Measurements from ENCODE around the gene TMEM86B.
"Not testable (repeated sequence)": the region's sequence is repeated elsewhere in the genome, so short reads cannot be mapped to it uniquely, and the experiment has no call there.

Gene TMEM86B

GRCh38 chr19:55241143-55241934, 12.8 kb upstream of the TMEM86B start:
- FAIRE-seq = no peak

GRCh38 chr19:55240713-55241020, 12.1 kb upstream of the TMEM86B start:
- FAIRE-seq = no peak

DNA sequence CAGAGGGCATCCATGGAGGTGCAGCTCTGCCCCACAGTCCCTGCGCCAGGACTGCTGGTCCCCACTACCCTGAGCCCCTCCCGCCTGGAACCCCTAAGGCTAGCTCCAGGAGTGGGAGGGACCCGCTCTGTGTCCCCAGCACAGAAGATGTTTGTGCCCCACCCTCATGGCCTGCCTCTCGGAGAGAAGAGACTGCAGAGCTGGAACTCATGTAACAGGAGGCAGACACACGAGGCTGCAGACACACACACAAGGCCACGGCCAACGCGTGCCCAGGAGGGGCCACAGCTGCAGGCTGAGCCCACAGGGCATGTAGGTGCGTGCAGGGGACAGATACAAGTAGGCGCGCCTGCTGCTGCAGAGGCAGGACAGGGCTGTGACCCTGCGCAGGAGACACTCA, 10.4 kb upstream of the TMEM86B start:
- no peak for FAIRE-seq

DNA sequence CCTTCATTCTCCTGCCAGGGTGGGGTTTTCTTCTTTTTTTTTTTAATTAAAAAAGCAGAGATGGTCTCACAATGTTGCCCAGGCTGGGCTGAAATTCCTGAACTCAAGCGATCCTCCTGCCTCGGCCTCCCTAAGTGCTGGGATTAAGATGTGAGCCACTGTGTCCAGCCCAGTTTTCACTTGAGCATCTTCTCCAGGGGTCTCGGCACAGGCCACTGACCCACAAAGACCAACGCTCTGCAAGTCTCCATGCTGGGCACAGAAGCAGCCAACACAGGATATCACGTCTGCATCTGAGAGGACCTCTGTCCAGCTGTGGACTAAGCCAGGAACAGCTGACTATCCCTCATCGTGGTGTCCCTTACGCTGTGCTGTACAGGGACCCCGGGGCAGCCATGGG, 9.5 kb upstream of the TMEM86B start:
- no peak for FAIRE-seq

GRCh38 chr19:55232986-55233385, 4.4 kb upstream of the TMEM86B start:
- FAIRE-seq = no peak

DNA sequence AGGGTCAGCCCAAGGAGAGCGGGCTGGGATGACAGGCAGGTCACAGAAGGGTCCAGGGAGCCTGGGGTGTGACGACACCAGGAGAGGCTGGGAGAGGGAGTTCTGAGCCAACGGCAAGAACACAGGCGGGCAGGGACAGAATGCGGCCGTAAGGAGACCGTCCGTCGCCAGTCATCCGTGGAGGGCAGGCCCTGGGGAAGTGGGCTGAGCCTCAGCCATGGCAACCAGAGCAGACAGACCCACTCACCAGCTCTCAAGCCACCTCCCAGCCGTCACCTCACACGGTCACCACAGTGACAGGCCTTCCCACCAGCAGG, 3.7 kb upstream of the TMEM86B start:
- FAIRE-seq = no peak

GRCh38 chr19:55231391-55232285, 3.1 kb upstream of the TMEM86B start:
- FAIRE-seq = no peak

DNA sequence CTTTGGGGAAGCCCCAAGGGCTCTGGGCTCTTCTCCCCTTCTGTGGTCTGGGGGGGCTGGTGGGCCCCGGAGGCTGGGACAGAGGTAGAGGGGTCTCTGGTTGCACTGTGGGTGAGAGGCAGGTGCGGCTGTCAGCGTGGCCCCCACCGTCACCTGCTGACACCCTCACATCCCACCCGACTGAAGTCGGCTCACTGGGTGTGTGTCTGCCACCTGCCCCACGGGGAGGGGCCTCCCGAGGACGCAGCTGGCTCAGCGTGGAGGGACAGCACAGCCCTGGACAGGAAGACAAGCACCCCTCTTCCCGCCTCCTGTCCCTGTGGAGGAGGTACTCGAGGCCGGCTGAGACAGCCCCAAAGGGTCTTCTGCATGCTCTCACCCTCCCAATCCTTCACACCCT, 2.2 kb upstream of the TMEM86B start:
- FAIRE-seq = no peak

DNA sequence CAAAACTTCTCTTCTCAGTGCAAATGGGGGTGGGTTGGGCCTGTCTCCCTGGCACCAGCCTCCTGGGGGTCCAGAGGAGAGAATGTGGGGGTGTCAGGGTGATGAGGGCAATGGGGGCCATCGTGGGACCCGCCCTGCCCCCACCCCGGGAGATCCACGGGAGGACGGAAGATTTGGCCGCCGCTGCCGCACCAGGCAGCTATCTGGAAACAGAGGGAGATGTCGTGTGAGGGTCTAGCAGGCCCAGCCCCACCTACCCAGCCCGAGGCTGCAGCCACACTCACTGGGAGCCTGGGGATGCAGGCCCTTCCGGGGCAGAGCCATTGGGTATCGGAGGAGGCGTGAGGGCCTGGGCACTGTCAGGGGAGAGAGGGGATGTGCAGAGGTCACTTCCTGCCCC, 1.8 kb upstream of the TMEM86B start:
- no peak for FAIRE-seq

DNA sequence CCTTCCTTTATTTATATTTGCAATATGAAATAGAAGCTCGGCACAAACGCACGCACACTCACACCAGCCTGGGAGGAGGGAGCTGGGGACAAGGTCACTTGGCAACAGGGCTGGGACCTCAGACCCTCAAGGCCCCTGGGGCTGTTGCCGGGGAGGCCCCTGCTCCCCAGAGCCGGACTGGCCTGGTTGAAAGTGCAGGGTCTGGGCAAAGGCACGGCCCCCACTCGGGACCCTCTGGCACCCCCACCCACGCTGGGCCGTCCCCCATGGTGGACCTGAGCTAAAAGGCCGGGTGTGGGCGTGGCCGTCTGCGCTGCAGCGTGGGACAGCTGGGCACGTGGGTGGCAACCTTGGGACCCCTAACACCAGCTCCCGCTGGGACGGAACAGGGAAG, 1.2 kb upstream of the TMEM86B start:
- no peak for FAIRE-seq

GRCh38 chr19:55229145-55229788, 704 bp upstream of the TMEM86B start:
- no peak for FAIRE-seq

GRCh38 chr19:55228015-55228391, 560 bp downstream of the TMEM86B start:
- no peak for FAIRE-seq

DNA sequence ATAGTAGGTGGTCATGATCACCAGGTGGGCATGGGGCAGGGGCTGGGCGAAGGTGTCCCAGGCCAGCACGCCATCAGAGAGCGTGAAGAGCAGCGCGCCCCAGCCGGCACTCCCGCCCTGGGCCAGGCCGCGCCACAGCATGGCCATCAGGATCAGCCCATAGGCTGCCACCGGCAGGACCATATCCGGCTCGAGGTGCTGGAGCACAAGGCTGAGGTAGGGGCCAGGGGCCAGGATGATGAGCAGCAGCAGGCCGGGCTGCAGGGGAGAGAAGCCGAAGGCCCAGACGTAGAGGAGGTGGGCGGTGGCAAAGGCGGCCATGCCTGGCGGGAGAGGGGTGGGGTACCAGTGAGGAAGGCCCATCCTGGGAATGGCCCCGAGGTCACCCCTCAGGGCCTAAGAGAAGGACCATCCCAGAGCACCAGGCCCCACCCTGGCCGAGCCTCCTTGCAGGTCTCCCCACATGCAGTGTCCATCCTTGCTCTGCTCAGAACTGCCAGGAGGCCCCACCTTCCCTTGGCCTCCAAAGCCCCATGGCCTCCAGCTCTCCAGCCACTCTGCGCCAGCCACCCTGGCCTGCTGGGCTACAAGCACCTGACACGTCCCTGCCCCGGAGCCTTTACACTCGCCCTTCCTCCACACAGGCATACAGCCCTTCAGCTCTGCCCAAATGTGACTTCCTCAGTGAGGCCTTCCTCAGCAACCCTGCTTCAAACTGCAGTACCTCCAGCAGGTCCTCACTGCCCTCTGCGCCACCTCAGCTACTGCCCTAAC, 1.1 kb downstream of the TMEM86B start:
- FAIRE-seq = no peak

- FAIRE-seq = no peak
Measured at GRCh38 chr19:55226788-55227187, 1.8 kb downstream of the TMEM86B start.

DNA sequence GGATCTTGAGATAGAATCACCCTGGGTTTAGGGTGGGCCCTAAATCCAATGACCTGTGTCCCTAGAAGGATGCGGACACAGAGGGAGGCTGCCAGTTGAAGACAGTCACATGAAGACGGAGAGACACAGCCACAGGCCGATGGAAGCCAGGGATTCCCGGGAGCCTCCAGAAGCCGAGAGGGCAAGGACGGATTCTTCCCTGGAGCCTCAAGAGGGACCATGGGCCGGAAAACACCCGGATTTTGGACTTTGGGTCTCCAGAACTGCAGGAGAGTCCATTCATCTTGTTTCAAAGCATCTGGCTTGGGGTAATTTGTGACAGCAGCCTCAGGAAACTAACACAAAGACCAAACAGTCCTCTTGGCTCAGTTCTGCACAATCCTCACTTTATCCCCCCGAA, 2.3 kb downstream of the TMEM86B start:
- no peak for FAIRE-seq

- FAIRE-seq = no peak
Measured at GRCh38 chr19:55225415-55225958, 3.1 kb downstream of the TMEM86B start.

GRCh38 chr19:55224679-55225414, 3.7 kb downstream of the TMEM86B start:
- FAIRE-seq = not testable (repeated sequence)

- no peak for FAIRE-seq
Measured at GRCh38 chr19:55224038-55224665, 4.4 kb downstream of the TMEM86B start.

DNA sequence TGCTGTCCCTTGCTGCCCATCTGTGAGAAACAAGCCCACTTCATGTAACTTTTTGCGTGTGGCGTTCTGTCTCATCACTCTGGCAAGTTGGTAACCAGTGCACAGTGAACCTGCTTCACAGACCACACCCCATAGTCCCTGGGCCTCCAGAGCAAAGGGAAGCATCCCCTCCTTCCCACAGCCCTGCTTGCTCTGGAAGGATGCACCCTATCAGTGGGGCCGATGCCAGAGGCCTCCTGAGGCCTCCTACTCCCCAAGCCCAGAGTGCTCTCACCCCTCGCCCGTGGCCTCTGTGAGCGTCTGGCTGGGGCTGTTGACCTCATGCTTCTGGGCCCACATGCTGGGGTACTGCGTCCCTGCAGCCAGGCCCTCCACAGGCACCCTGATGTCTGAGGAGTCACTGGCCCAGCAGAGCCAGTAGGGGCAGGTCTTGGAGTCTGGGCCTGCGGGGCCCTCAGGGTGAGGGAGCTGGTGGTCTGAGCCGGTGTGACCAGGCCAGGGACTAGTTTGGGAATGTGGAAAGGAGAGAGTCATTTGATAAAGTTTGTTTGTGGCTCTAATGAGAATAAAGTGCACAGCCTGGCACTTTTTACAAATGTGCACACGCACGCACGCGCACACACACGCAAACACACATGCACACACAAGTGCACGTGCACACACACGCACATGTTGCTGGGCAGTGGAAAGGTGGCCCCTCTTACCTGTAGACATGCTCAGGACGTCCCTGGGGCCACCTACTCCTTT, 5.1 kb downstream of the TMEM86B start:
- no peak for FAIRE-seq

DNA sequence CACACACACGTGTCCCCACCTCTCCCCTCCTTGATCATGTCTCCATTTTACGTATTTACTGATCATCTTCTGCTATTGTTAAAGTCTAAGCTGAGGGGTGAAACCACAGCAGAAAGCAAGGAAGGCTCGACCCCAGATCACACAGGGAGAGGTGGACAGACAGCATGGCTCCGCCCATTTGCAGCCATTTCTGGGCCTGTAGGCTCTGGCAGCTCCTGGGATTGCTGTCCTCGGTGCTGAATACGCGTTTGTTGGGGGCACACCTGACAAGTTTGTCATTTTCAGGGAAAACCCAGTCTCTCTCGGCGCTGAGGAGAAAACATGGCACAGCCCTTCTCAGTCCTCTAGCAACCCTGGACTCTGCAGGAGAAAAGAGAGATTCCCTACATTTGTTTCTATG, 8.0 kb downstream of the TMEM86B start:
- no peak for FAIRE-seq

All from G401.6 (cell line).